Endometrial microvascular endothelial cells (primary cell): Measurements from ENCODE around the gene NDUFS5. TPM values are rescaled to one million over a fixed set of nuclear protein-coding genes. Genes with fewer than 3 reads are reported as not detected.
"Not testable (repeated sequence)": the region's sequence is repeated elsewhere in the genome, so short reads cannot be mapped to it uniquely, and the experiment has no call there.

Experiments
- in situ Hi-C: cut with HindIII; loops from 2 replicates; pipeline ENCODE4 v1.10.0; 2017; ENCODE audit warnings: low sequenced_read_pairs, low pct_unique_long_range_greater_than_20kb; ENCODE audit errors: inconsistent ontology term
- total RNA-seq: library from RNA; depleted of rRNA; stranded (reverse); fragments of >200 nt; gene quantifications from one replicate; pipeline ENCODE4 v1.2.3, GENCODE V29; 2015; ENCODE audit errors: inconsistent ontology term

NDUFS5 gene
- total RNA-seq, 1 donor from 2014 or later: 487 TPM

DNA sequence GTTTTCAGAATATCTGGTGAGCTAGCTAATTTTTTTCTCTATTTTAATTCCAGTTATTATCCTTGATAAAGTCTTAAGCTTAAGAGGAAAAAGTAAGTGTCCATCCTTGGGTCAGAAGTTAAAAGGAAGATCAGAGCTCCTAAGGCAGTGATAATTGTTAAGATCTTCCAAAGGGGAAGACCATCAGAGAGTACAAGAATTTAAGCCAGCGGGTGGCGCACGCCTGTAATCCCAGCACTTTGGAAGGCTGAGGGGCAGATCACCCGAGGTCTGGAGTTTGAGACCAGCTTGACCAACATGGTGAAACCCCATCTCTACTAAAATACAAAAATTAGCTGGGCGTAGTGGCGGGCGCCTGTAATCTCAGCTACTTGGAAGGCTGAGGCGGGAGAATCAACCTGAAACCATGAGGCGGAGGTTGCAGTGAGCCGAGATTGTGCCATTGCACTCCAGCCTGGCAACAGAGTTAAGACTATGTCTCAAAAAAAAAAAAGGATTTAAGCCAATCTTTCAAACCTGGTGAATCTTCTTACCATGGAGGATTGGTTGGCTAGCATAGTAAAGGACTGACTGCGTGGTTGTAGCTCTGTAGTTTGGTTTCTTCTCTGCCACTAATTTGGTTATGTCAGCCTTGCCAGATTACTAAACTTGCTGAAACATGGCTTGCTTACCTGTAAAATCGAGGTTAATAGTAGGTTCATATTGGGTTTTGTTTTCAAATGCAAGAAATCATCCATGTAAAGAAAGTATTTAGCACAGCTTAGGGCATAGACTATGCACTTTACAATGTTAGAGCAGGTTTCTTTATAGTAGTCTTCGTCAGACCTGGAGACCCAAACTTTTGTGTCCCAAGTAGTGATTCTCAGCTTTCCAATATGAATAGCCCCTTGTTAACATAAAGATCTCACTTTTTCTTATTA is 19.2 kb upstream of the NDUFS5 start:
- in situ Hi-C loops: no loop called here

DNA sequence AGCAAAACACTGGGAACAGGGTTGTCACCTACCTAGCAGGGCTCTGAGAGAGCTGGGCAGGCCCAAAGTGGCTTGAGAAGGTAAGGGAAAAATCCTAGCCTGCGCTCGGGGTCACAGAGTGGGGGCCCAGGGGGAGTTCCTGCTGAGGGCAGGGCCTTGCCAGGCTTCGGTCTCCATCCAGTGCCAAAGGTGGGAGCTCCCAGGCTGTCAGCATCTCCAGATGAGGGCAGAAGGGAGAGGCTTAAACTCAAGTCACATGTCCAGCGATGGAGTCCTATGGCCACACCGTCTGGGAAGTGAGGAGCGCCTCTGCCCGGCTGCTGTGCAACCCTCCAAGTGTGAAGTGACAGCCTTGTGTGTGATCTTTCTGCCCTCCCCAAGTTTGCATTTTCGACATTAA is 11.2 kb upstream of the NDUFS5 start:
- in situ Hi-C loops: not testable (repeated sequence)

DNA sequence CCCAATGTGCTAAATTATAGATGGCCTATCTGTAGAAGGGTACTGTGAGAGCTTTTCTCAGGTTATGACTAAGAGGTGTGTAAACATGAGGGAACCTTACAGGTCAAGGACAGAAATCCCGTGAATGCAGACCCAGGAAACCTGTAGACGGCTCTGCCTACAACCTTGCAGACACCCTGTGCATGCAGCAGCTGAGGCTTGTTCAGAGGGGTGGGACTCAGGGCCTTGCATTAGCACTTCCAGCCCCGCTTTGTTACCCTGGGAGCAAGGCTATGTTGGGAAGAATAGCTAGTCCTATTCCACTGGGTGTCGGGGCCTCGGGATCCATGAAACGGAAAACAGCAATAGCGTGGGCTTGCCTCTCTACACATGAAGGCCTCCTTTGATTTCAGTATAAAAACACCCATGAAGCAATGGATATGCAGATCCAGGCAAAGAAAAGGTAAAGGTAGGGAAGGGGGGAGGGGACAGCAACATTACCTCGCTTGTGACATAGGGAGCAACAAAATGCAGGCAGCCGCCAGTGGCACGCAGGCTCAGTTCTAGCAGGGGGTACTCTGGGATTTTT is 9.5 kb upstream of the NDUFS5 start:
- in situ Hi-C loops: no loop called here

DNA sequence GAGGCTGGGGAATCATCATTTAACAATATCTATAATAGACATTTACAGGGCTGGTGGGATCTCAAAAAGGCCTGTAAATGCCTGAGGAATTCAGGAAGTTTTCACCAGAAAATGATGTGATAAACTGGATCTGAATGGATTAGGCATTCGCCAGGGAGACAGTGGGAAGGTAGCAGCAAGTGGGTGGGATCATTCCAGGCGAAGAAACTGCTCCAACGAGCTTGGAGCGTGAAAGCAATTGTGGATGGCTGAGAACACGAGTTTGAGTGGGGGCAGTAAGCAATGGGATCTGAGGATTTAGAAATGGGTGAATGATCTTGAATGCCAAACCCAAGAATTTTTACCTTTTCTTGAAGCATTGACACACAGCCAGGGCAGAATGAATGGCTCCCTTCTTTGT is 8.9 kb upstream of the NDUFS5 start:
- in situ Hi-C loops: no loop called here

DNA sequence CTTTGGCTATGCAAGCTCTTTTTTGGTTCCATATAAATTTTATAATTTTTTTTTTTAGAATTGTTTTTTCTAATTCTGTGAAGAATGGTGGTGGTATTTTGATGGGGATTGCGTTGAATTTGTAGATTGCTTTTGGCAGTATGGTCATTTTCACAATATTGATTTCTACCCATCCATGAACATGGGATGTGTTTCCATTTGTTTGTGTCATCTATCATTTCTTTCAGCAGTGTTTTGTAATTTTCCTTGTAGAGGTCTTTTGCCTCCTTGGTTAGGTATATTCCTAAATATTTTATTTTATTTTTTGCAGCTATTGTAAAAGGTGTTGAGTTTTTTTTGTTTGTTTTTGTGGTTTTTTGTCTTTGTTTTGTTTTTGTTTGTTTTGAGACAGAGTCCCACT is 5.7 kb upstream of the NDUFS5 start:
- in situ Hi-C loops: not testable (repeated sequence)

DNA sequence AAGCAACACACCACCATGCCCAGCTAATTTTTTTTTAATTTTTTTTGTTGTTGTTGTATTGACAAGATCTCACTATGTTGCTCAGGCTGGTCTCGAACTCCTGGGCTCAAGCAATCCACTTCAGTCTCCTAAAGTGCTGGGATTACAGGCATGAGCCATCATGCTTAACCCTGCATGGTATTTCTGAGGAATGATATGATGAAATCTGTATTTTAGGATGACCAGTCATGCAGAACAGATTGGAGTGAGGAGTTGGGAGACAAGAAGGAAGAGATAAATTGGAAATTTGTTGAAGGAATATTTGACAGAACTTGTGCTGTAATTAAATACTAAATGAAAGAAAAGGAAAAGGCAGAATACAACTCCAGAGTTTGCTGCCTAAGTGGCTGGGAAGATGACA is 4.7 kb upstream of the NDUFS5 start:
- in situ Hi-C loops: no loop called here

DNA sequence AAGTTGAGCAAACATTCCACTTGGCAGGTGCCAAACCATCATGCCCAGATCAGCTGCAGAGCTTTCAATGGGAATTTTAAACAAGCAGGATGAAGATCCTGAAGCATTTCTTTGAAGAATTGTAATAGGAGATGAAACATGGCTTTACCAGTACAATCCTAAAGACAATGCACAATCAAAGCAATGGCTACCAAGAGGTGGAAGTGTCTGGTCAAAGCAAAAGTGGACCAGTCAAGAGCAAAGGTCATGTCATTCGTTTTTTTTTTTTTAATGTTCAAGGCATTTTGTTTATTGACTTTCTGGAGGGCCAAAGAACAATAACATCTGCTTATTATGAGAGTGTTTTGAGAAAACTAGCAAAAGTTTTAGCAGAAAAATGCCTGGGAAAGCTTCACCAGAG is 3.0 kb upstream of the NDUFS5 start:
- in situ Hi-C loops: no loop called here

DNA sequence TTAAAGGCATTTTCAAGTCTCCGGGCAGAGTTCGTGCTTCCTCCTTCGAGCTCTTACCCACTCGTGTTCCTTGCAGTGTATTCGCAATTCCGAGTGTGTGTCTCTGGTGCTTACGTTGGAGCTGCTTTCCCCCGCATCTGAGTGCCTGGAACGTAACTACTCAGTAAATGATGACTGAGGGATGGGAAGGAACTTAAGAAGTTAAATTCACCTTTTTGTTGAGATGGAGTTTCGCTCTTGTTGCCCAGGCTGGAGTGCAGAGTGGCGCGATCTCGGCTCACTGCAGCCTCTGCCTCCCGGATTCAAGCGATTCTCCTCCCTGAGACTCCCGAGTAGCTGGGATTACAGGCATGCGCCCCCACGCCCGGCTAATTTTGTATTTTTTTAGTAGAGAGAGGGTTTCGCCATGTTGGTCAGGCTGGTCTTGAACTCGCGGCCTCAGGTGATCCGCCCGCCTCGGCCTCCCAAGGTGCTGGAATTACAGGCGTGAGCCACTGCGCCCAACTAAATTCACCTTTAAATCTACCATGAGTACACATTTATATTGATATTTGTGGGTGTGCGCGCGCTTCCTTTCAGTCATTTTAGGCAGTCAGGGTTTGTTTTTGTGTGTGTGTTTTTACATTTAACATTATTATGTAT is 837 bp downstream of the NDUFS5 start:
- in situ Hi-C loops: no loop called here

DNA sequence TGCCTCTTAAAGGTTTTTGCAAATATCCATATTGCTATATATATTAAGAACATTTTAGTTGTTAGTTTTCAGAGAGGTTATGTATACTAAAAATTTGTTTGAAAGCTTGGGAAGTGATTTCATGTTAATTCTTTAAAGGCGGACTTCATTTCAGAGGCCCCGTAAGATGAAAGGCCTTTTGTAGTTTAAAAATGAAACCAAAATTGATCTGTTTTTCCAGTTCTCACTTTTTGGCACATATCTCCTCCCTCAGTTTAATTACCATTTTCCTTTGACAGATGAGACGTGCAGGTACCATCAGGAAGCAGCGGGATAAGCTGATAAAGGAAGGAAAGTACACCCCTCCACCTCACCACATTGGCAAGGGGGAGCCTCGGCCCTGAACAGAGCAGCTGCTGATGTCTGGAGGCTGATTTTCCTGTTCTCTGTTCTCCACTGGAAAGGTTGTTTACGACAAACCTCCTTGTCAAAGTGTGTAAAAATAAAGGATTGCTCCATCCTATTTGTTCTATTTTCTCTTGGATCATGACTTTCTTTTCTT is 8.0 kb downstream of the NDUFS5 start:
- in situ Hi-C loops: no loop called here

DNA sequence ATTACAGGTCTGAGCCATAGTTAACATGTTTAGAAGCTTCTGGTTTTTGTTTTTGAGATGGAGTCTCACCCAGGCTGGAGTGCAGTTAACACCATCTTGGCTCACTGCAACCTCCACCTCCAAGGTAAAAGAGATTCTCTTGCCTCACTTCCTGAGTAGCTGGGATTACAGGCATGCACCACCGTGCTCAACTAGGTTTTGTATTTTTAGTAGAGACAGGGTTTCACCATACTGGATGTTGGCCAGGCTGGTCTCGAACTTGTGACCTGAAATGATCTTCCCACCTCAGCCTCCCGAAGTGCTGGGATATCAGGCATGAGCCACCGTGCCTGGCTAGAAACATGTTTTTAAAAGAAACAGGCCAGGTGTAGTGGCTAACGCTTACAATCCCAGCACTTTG is 10.5 kb downstream of the NDUFS5 start:
- in situ Hi-C loops: no loop called here

DNA sequence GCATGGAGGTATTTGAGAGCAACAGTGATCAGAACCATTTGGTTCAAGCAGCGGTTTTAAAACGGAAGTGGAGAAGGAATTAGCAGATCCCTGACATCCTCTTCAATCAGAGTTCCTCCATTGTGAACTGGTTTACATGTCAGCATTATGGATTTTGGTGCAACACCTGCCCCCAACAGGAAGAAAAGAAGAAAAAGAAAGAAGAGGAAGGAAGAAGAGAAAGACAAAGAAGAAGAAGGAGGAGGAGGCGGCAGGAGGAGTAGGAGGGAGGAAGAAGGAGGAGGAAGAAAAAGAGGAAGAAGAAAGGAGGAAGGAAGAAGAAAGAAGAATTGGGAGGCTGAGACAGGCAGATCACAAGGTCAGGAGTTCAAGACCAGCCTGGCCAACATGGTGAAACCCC is 17.4 kb downstream of the NDUFS5 start:
- in situ Hi-C loops: no loop called here

DNA sequence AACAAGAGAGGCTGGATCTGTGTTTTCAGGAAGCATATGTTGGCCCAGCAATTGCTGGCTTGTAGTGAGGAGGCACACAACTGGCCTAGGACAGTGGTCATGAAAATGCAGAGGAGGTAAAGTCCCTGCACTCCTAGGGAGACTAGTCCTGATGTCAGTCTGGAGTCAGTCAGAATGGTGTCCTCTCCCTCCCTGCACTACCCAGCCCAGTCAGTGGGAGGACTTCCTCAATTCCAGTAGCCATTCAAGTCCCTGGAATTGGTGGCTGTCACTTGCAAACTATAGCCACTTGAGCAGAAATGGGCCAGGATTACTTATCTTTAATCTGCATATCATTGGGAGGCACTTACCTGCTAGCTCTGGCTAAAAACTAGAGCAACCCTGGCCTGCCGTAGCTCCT is 18.6 kb downstream of the NDUFS5 start:
- in situ Hi-C loops: no loop called here

DNA sequence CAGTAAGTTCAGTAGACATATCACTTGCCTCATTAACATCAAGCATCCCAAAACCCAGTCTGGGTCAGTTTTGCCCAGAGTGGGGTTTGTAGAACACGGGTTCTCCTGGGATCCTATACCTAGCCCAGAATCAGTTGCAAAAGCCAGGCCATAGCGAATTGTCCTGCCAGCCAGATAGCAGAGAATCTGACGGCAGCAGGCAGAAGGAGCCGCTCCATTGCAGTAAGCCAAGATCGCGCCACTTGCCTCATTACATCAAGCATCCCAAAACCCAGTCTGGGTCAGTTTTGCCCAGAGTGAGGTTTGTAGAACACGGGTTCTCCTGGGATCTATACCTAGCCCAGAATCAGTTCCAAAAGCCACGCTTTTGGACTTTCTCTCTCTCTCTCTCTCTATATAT is 19.1 kb downstream of the NDUFS5 start:
- in situ Hi-C loops: no loop called here

DNA sequence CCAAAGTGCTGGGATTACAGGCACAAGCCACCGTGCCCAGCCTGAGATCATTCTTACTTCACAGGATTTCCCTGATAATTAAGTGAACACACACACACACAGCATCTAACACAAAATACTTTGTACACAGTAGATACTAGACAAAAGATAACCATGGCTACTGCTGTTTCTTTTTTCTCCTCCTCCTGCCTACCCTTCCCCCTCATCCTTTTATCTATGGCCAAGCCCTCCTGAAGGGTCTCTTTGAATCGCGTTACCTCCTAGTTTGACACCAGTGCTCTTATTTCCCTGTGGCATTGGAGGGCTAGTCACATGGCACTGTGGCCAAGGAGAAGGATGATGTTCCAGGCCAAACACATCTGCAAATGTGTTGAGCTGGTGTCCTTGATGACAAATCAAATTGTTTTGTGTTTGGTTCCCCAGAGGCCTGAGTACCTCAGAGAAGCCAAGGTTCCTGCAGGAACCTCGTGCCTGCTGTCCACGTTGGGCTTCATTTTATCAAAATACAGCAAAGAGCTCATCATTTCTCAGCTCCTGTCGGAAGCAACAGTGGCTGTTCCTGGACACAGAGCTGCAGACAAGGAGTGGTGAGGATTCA is 20.6 kb downstream of the NDUFS5 start:
- in situ Hi-C loops: no loop called here

DNA sequence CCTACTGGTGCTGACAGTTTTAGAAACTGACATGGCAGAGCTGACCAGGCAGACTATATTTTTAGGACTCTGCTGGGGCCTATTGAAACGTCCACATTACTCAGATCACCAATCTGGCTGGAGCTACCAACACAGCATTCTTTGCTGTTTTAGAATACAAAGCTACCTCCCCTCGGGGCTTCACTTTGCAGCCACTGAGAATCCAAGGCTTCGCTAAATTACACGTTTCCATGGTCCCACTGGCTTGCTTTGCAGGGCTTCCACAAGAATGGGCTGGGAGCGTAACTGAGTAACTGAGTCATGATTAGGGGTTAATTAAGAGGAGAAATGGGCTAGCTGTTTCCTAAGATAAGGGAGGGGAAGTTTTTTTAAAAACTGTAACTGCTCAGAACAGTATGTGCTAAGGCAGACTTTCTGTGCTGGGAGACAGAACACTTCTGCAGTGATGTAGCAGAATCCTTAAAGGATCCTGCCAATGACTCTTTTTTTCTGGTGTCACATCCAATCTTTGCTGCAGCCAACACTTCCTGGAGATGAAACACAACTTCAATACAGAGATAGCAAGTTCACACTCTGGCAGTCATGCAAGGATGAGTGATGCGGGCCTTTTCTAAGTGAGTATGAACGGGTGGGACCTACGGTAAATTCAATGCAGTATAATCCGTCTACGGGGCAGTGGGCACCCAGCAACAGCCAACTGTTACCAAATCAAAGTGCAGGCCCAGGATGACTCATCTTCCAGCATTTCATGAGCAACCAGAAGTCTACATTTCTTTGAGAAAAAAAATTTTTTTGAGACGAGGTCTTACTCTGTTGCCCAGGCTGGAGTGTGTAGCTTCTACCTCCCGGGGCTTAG is 21.5 kb downstream of the NDUFS5 start:
- in situ Hi-C loops: no loop called here

DNA sequence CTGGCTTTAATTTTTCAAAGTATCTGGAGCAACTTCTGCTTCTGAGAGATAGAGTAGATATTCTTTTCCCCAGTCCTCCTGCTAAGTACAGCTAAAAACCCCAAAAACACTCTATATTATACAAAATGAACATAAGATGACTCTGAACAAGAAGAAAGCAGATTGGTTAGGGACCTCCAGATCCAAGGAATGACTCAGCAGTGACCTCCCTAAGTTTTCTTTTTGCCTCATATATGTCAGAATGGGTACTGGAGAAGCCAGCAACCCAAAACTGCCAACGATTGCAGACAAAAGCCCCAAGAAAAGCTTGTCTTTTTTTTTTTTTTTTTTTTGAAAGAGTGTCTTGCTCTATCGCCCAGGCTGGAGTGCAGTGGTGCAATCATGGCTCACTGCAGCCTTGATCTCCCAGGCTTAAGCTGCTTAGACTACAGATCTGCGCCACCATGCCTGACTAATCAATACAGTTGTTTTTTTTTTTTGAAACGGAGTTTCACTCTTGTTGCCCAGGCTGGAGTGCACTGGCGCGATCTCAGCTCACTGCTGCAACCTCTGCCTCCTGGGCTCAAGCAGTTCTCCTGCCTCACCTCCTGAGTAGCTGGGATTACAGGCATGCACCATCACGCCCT is 22.7 kb downstream of the NDUFS5 start:
- in situ Hi-C loops: no loop called here

DNA sequence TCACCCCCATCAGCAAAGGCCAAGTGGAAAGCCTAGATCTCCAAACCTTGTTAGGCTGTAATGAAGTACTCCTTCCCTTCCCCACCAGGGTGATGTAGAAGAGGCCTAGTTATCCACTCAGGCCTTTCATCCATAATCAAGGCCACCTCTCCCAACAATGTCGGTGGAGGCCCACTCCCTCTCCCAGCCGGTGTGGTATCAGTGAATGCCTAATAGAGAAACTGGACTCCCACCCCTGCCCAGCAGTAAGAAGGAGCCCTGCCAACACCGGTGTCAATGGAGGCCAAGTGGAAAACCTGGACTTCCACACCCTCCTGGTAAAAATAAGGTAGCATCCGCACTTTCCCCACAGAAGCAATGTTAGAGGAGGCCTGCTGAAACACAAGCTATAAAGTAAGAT is 23.9 kb downstream of the NDUFS5 start:
- in situ Hi-C loops: no loop called here

DNA sequence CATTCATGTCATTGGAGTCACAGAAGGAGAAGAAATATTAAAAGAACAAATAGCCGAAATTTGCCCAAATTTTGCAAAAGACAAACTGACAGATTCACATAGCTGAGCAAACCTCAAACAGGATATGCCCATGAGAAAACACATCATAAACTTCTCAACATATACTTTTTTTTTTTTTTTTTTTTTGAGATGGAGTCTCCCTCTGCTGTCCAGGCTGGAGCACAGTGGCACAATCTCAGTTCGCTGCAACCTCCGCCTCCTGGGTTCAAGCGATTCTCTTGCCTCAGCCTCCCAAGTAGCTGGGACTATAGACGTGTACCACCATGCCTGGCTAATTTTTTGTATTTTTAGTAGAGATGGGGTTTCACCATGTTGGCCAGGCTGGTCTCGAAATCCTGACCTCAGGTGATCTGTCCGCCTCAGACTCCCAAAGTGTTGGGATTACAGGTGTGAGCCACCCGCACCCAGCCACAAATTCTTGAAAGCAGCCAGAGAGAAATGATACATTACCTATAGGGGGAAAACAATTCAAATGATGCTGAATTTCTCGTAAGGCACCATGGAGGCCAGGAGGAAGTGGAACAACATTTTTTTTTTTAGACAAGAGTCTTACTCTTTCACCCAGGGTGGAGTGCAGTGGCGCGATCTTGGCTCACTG is 25.2 kb downstream of the NDUFS5 start:
- in situ Hi-C loops: not testable (repeated sequence)
